ENCODE results near the gene SHC4.

SHC4 gene

GRCh38 chr15:48967336-48967735 lies 3.6 kb upstream of the SHC4 start:
- no peak for DNase-seq

- no peak for DNase-seq
Observed at GRCh38 chr15:48966595-48967301, 3.0 kb upstream of the SHC4 start.

- no peak for DNase-seq
Observed at GRCh38 chr15:48965972-48966371, 2.3 kb upstream of the SHC4 start.

- DNase-seq = no peak
Observed at GRCh38 chr15:48964898-48965297, 1.2 kb upstream of the SHC4 start.

GRCh38 chr15:48962662-48963523 lies 826 bp downstream of the SHC4 start:
- no peak for DNase-seq

GRCh38 chr15:48955967-48956366 lies 7.8 kb downstream of the SHC4 start:
- no peak for DNase-seq

GRCh38 chr15:48955370-48955769 lies 8.3 kb downstream of the SHC4 start:
- no peak for DNase-seq

GRCh38 chr15:48954538-48954937 lies 9.2 kb downstream of the SHC4 start:
- no peak for DNase-seq

- no peak for DNase-seq
Observed at GRCh38 chr15:48946840-48947187, 16.9 kb downstream of the SHC4 start.

GRCh38 chr15:48946074-48946839 lies 17.5 kb downstream of the SHC4 start:
- DNase-seq = no peak

- no peak for DNase-seq
Observed at GRCh38 chr15:48945386-48945785, 18.3 kb downstream of the SHC4 start.

GRCh38 chr15:48941904-48942303 lies 21.8 kb downstream of the SHC4 start:
- DNase-seq = no peak

- no peak for DNase-seq
Observed at GRCh38 chr15:48940508-48940907, 23.2 kb downstream of the SHC4 start.

GRCh38 chr15:48939648-48940047 lies 24.1 kb downstream of the SHC4 start:
- no peak for DNase-seq

GRCh38 chr15:48937886-48938285 lies 25.8 kb downstream of the SHC4 start:
- no peak for DNase-seq

- no peak for DNase-seq
Observed at GRCh38 chr15:48936666-48937065, 27.1 kb downstream of the SHC4 start.

GRCh38 chr15:48935236-48935635 lies 28.5 kb downstream of the SHC4 start:
- DNase-seq = no peak

- DNase-seq = no peak
Observed at GRCh38 chr15:48930735-48931134, 33.0 kb downstream of the SHC4 start.

GRCh38 chr15:48929661-48930060 lies 34.1 kb downstream of the SHC4 start:
- DNase-seq = no peak

- DNase-seq = no peak
Observed at GRCh38 chr15:48928877-48929538, 34.7 kb downstream of the SHC4 start.

GRCh38 chr15:48925714-48926223 lies 38.0 kb downstream of the SHC4 start:
- DNase-seq = no peak

GRCh38 chr15:48924528-48925393 lies 39.0 kb downstream of the SHC4 start:
- no peak for DNase-seq

Data from activated CD8-positive, alpha-beta memory T cell treated with anti-CD3 and anti-CD28 coated beads, Interleukin-2, amount 50 U/mL, for 4 hours (primary cell).